Liver (tissue), 9 donors: ENCODE results near the gene TRAPPC5. TPM values are rescaled to one million over a fixed set of nuclear protein-coding genes. Genes with fewer than 3 reads are reported as not detected.

Source experiments
- DNase-seq: peaks from one replicate; pipeline ENCODE4 v3.0.0-alpha.2; 2017; ENCODE audit warnings: low spot score
- H3K27ac ChIP-seq, 2 donors: one replicate each; pipeline ENCODE4 v1.7.0; 2013; ENCODE audit warnings: inconsistent platforms in 2 of 2, low read length in 2 of 2, control low read depth in 1 of 2, low read depth in 1 of 2, mild to moderate bottlenecking in 1 of 2
- H3K27me3 ChIP-seq, 4 donors: one replicate each; pipeline versions ENCODE4 v1.6.1 to v1.7.0; 2013; ENCODE audit warnings: low read length in 3 of 4, inconsistent platforms in 1 of 4, mild to moderate bottlenecking in 1 of 4, moderate library complexity in 1 of 4; ENCODE audit not compliant: control insufficient read depth in 4 of 4, insufficient read depth in 4 of 4
- H3K36me3 ChIP-seq, 4 donors: one replicate each; pipeline versions ENCODE4 v1.6.1 to v1.7.0; 2013; ENCODE audit warnings: low read length in 3 of 4, mild to moderate bottlenecking in 3 of 4, low read depth in 1 of 4, moderate library complexity in 1 of 4; ENCODE audit not compliant: control insufficient read depth in 4 of 4, insufficient read depth in 3 of 4
- H3K4me1 ChIP-seq, 4 donors: one replicate each; pipeline versions ENCODE4 v1.6.1 to v1.7.0; 2013; ENCODE audit warnings: low read length in 3 of 4, mild to moderate bottlenecking in 3 of 4, moderate library complexity in 1 of 4; ENCODE audit not compliant: control insufficient read depth in 4 of 4, insufficient read depth in 4 of 4
- H3K4me3 ChIP-seq, 3 donors: one replicate each; pipeline versions ENCODE4 v1.6.1 to v1.7.0; 2013; ENCODE audit warnings: low read length in 3 of 3, control low read depth in 1 of 3, low read depth in 1 of 3, mild to moderate bottlenecking in 1 of 3
- H3K9ac ChIP-seq, 2 donors: one replicate each; pipeline ENCODE4 v1.7.0; 2013; ENCODE audit warnings: low read length in 2 of 2, mild to moderate bottlenecking in 2 of 2, moderate library complexity in 2 of 2, control low read depth in 1 of 2, low read depth in 1 of 2
- H3K9me3 ChIP-seq, 4 donors: one replicate each; pipeline versions ENCODE4 v1.6.1 to v1.7.0; 2013; ENCODE audit warnings: low read length in 3 of 4; ENCODE audit not compliant: control insufficient read depth in 4 of 4
- EGR1 ChIP-seq, 2 donors: IDR thresholded peaks; 2 replicates each; pipeline ENCODE4 v1.6.1; 2016 to 2018; ENCODE audit warnings: antibody characterized with exemption in 2 of 2, low read depth in 2 of 2
- FOXA1 ChIP-seq: IDR thresholded peaks from 2 replicates; pipeline ENCODE4 v1.6.1; 2016; ENCODE audit warnings: antibody characterized with exemption
- FOXA2 ChIP-seq: IDR thresholded peaks from 2 replicates; pipeline ENCODE4 v1.6.1; 2016; ENCODE audit warnings: antibody characterized with exemption
- GABPA ChIP-seq, 2 donors: IDR thresholded peaks in 1 of 2; conservative IDR thresholded peaks in 1 of 2; 2 replicates each; pipeline ENCODE4 v1.6.1; 2016; ENCODE audit warnings: antibody characterized with exemption in 2 of 2, mild to moderate bottlenecking in 1 of 2, moderate library complexity in 1 of 2
- HNF4A ChIP-seq, 2 donors: conservative IDR thresholded peaks; 2 replicates each; pipeline ENCODE4 v1.6.1; 2016; ENCODE audit warnings: antibody characterized with exemption in 2 of 2, mild to moderate bottlenecking in 2 of 2
- HNF4G ChIP-seq: IDR thresholded peaks from 2 replicates; pipeline ENCODE4 v1.6.1; 2016; ENCODE audit warnings: antibody characterized with exemption
- JUND ChIP-seq, 2 donors: IDR thresholded peaks; 2 replicates each; pipeline ENCODE4 v1.6.1; 2016; ENCODE audit warnings: antibody characterized with exemption in 2 of 2
- NR2F2 ChIP-seq: IDR thresholded peaks from 2 replicates; pipeline ENCODE4 v1.6.1; 2016; ENCODE audit warnings: antibody characterized with exemption
- RAD21 ChIP-seq, 2 donors: IDR thresholded peaks; 2 replicates each; pipeline ENCODE4 v1.6.1; 2016; ENCODE audit warnings: antibody characterized with exemption in 2 of 2, mild to moderate bottlenecking in 2 of 2
- RXRA ChIP-seq, 2 donors: IDR thresholded peaks; 2 replicates each; pipeline ENCODE4 v1.6.1; 2017 to 2018; ENCODE audit warnings: antibody characterized with exemption in 2 of 2, mild to moderate bottlenecking in 1 of 2
- SP1 ChIP-seq: IDR thresholded peaks from 2 replicates; pipeline ENCODE4 v1.6.1; 2018; ENCODE audit warnings: antibody characterized with exemption, mild to moderate bottlenecking
- TAF1 ChIP-seq: conservative IDR thresholded peaks from 2 replicates; pipeline ENCODE4 v1.6.1; 2016; ENCODE audit warnings: antibody characterized with exemption, mild to moderate bottlenecking
- YY1 ChIP-seq: IDR thresholded peaks from 2 replicates; pipeline ENCODE4 v1.6.1; 2016; ENCODE audit warnings: antibody characterized with exemption, mild to moderate bottlenecking
- ZBTB33 ChIP-seq: IDR thresholded peaks from 2 replicates; pipeline ENCODE4 v1.6.1; 2016; ENCODE audit warnings: antibody characterized with exemption
- WGBS: extraction: QIAGEN DNeasy Blood & Tissue Kit; methylation state at CpG from one replicate; pipeline ENCODE4 v1.1.7; 2013; 5-methylcytosine and 5-hydroxymethylcytosine counted together
- polyA plus RNA-seq, 2 donors: library from polyadenylated mRNA; stranded (reverse) in 1 of 2; unstranded in 1 of 2; fragments of 200-250 nt in 1 of 2; fragments of >200 nt in 1 of 2; fragmentation: Nextera tagmentation in 1 of 2; extraction: Ambion mirVana in 1 of 2; gene quantifications; one replicate each; pipeline versions ENCODE4 v1.2.1 to v1.2.3, GENCODE V29; 2013 to 2015
- total RNA-seq, 2 donors: library from RNA; depleted of rRNA; stranded (reverse); fragments of >200 nt; gene quantifications; one replicate each; pipeline ENCODE4 v1.2.3, GENCODE V29; 2014
- TF ChIP-seq, protein P1 (sequence below): IDR thresholded peaks from 2 replicates; pipeline ENCODE4 v1.6.1; 2016; ENCODE audit warnings: antibody characterized with exemption
- TF ChIP-seq, protein P2 (sequence below): IDR thresholded peaks from 2 replicates; pipeline ENCODE4 v1.6.1; 2016; ENCODE audit warnings: antibody characterized with exemption
- donor health status: healthy.
- donor health status: healthy.
- donor health status: healthy.
- donor health status: healthy.
- donor health status: healthy.

Gene TRAPPC5
- total and polyA plus RNA-seq, 4 donors: 22.5 to 130 (median 55.2) TPM

DNA sequence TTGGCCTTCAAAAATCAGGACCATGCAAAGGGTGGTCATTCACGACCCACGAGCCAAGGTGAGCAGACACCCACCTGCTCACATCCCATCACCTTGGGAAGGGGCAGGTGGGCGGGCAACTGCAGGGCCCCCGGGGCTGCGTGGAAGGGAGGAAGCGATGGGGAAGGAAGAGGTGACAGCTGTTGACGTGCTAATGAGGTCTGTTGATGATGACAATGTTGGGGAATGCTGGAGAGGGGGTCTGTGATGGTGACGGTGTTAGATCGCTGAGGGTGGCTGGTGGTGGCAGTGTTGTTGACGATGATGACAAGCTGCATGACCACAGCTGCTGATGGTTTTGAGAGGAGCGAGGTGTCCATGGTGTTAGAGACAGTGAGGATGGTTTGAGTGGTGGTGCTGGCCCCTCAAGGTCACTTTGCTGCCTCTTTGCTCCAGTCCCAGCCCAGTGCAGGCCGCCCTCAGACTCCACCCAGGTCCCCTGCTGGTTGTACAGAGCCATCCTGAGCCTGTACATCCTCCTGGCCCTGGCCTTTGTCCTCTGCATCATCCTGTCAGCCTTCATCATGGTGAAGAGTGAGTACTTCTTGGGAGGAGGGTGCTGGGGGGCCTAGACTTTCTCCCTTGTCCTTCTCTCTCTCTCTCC, 2.8 kb upstream of the TRAPPC5 start:
- no peak for DNase-seq
- H3K4me1 ChIP-seq: peaks cover 2 to 28% (median 13%) of the 10 kb centered on the region in 4 donors
- TF ChIP-seq NR2F2 (no peak), TAF1 (no peak), RXRA (IDR thresholded peaks at IDR 0.05) (no peak)
- no peak overlapping the region for H3K9ac ChIP-seq
- H3K27ac ChIP-seq: peak overlapping the region in 1 of 2 donors; percentile 4
- peaks cover 0 to 2% (median 0%) of the 10 kb centered on the region in 4 donors for H3K36me3 ChIP-seq
- H3K4me3 ChIP-seq: no peak overlapping the region
- no peaks in the 10 kb centered on the region for H3K27me3 ChIP-seq
- H3K9me3 ChIP-seq: no peaks in the 10 kb centered on the region
- 62% methylated on average over 12 of the region's 12 CpGs for WGBS

GRCh38 chr19:7678971-7679751, 1.5 kb upstream of the TRAPPC5 start:
- H3K4me3 ChIP-seq: no peak overlapping the region

DNA sequence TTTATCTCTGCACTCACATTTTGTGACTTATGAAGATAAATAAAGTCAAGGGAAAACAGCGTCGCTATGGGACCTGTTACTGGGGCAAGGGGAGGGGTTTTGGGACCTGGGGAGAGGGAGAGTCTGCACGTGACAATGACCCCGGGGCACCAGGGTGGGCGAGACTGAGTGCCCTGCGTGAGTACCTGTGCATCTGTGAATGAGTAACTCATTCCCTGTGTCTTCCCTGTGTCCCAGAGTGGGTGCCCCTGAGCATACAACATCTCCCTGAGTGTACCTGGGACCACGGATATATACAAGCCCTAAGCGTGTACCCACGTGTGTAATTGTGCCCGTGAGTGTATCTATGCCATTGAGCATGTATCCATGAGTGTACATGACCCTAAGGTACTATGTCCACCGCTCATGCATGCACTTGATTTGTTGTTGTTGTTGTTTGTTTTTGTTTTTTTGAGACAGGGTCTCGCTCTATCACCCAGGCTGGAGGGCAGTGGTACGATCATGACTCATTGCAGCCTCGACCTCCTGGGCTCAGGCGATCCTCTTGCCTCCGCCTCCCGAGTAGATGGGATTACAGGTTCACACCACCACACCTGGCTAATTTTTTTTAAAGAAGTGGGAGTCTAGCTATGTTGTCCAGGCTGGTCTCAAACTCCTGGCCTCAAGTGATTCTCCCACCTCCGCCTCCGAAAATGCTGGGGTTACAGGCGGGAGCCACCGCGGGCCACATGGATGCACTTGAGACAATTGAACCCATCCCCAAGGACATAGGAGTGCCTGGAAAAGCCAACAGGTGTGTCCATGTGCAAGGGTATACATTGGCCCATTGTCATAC, 645 bp upstream of the TRAPPC5 start:
- Histone ChIP-seq H3K9ac (peak overlapping the region in 1 of 2 donors; percentile 92), H3K4me1 (peaks cover 0 to 25% (median 13%) of the 10 kb centered on the region in 4 donors)

More at GRCh38 chr19:7678971-7679751, 1.5 kb upstream of the TRAPPC5 start:
- no peak for DNase-seq
- TF ChIP-seq JUND (IDR thresholded peaks at IDR 0.05) (no peak), HNF4G (no peak), EGR1 (IDR thresholded peaks at IDR 0.05; ENCODE audit: low read depth in 2 of 2) (no peak), YY1 (no peak), FOXA2 (no peak), RAD21 (IDR thresholded peaks at IDR 0.05) (peak; percentile 54 to 69), SP1 (no peak), FOXA1 (no peak)
- Histone ChIP-seq H3K27me3 (no peaks in the 10 kb centered on the region), H3K27ac (no peak overlapping the region), H3K9me3 (no peaks in the 10 kb centered on the region), H3K9ac (no peak overlapping the region), H3K36me3 (peaks cover 0 to 6% (median 0%) of the 10 kb centered on the region in 4 donors), H3K4me1 (peaks cover 2 to 28% (median 13%) of the 10 kb centered on the region in 4 donors)
- 43% methylated on average over 30 of the region's 30 CpGs for WGBS

More for the DNA sequence above, 645 bp upstream of the TRAPPC5 start:
- Histone ChIP-seq H3K27me3 (no peaks in the 10 kb centered on the region), H3K27ac (no peak overlapping the region), H3K36me3 (peaks cover 0 to 6% (median 0%) of the 10 kb centered on the region in 4 donors), H3K4me3 (peak overlapping the region; percentile 1 to 97 (median 80)), H3K9me3 (no peaks in the 10 kb centered on the region)
- no peak for TF ChIP-seq SP1
- no peak for TF ChIP-seq NR2F2
- no peak for TF ChIP-seq FOXA2
- no peak for TF ChIP-seq EGR1 (IDR thresholded peaks at IDR 0.05; ENCODE audit: low read depth in 2 of 2)
- no peak for TF ChIP-seq JUND (IDR thresholded peaks at IDR 0.05)
- TF ChIP-seq RXRA (IDR thresholded peaks at IDR 0.05): no peak
- TF ChIP-seq, protein P1, sequence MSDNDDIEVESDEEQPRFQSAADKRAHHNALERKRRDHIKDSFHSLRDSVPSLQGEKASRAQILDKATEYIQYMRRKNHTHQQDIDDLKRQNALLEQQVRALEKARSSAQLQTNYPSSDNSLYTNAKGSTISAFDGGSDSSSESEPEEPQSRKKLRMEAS: no peak
- TF ChIP-seq FOXA1: no peak
- TF ChIP-seq TAF1: no peak
- TF ChIP-seq HNF4G: no peak
- TF ChIP-seq, protein P2, sequence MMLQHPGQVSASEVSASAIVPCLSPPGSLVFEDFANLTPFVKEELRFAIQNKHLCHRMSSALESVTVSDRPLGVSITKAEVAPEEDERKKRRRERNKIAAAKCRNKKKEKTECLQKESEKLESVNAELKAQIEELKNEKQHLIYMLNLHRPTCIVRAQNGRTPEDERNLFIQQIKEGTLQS: no peak
- TF ChIP-seq ZBTB33: no peak
- TF ChIP-seq GABPA (IDR thresholded peaks at IDR 0.05 in 1 of 2, conservative IDR thresholded peaks at IDR 0.05 in 1 of 2): no peak
- TF ChIP-seq HNF4A (conservative IDR thresholded peaks at IDR 0.05): no peak
- no peak for TF ChIP-seq RAD21 (IDR thresholded peaks at IDR 0.05)
- 34% methylated on average over 22 of the region's 22 CpGs for WGBS
- no peak for DNase-seq
